ENCODE results near the gene IGF2BP2. TPM values are rescaled to one million over a fixed set of nuclear protein-coding genes. Genes with fewer than 3 reads are reported as not detected.

Gene IGF2BP2
- total and polyA plus RNA-seq, 9 of the 15 experiments (the other 6 are each of a cell fraction or from before 2014, with no cell fraction given), result 3.2 to 59.6 (median 30.5) TPM

- ChIA-PET POLR2A (interaction anchor here (0.6 to 0.8 kb wide), 2 partner anchors 11 to 15 kb away, joined by 3 read pairs; no protein-coding TSS in a partner anchor), CTCF (ENCODE audit: low intra/inter-chr PET ratio) (no interaction called here)
- BruUV-seq (replicated peaks), result no TSS peak
- ATAC-seq, result no peak
- WGBS (ENCODE audit: insufficient coverage, low coverage, missing lambda C conversion rate), result 92% methylated on average over 13 of the region's 19 CpGs
- H3K27ac ChIP-seq (ENCODE audit: extremely low read depth, low read depth, low read length), result no peak overlapping the region
- H3K79me2 ChIP-seq (ENCODE audit: control insufficient read depth, insufficient read depth, low read length), result no peaks in the 10 kb centered on the region
- no peaks in the 10 kb centered on the region for H4K20me1 ChIP-seq (replicated peaks; ENCODE audit: control insufficient read depth, insufficient read depth, low read length)
- TF ChIP-seq MAX (CRISPR knock-in tag; IDR thresholded peaks at IDR 0.05), result 0 out of 2 replicates have a peak, but pooled peaks have one; percentile 36
- no peak for TF ChIP-seq SOX6 (IDR thresholded peaks at IDR 0.05)
- TF ChIP-seq POLR2G (IDR thresholded peaks at IDR 0.05; ENCODE audit: low read depth, low read length), result 0 out of 2 replicates have a peak, but pooled peaks have one; percentile 25
- TF ChIP-seq KAT7 (CRISPR knock-in tag; IDR thresholded peaks at IDR 0.05; ENCODE audit: borderline replicate concordance), result no peak
- H3K27me3 ChIP-seq (ENCODE audit: control insufficient read depth in 2 of 2, insufficient read depth in 2 of 2, low read length in 2 of 2), result no peaks in the 10 kb centered on the region
- H3K4me2 ChIP-seq (ENCODE audit: insufficient read depth, low read length), result no peak overlapping the region
- peaks cover 61% of the 10 kb centered on the region; the same call in 2 of the 3 replicates for H3K36me3 ChIP-seq (ENCODE audit: control insufficient read depth, insufficient read depth, low read length)
- no peaks in the 10 kb centered on the region for H3K9me3 ChIP-seq (replicated peaks; ENCODE audit: control insufficient read depth, insufficient read depth, low read depth, low read length)
- no peak overlapping the region for H2AFZ ChIP-seq (ENCODE audit: low read depth, low read length)
- H3K9ac ChIP-seq (ENCODE audit: insufficient read depth in 1 of 2, low read depth in 2 of 2, low read length in 2 of 2), result 0 out of 4 replicates have a peak overlapping the region, but pooled peaks of 1 of the 2 experiments have one; percentile 9
- no peak for DNase-seq (ENCODE audit: extremely low read depth in 1 of 4, low spot score in 3 of 4)
- H3K4me1 ChIP-seq (replicated peaks in 1 of 2; ENCODE audit: control insufficient read depth in 2 of 2, insufficient read depth in 2 of 2, low read length in 2 of 2), result peaks cover 8 to 9% of the 10 kb centered on the region in 2 experiments; a peak in 4 of 5 replicates
- FAIRE-seq, result no peak
- no peak overlapping the region for H3K4me3 ChIP-seq
- H3K9me1 ChIP-seq (ENCODE audit: control insufficient read depth, insufficient read depth, low read length), result no peaks in the 10 kb centered on the region
- in situ Hi-C loops (cut with MboI), result no loop called here
- intact Hi-C loops (cut with micrococcal nuclease), result no loop called here
These were observed 177.5 kb downstream of the IGF2BP2 start for GRCh38 chr3:185647134-185647879.
